ENCODE measurements around the gene KRT81.

DNA sequence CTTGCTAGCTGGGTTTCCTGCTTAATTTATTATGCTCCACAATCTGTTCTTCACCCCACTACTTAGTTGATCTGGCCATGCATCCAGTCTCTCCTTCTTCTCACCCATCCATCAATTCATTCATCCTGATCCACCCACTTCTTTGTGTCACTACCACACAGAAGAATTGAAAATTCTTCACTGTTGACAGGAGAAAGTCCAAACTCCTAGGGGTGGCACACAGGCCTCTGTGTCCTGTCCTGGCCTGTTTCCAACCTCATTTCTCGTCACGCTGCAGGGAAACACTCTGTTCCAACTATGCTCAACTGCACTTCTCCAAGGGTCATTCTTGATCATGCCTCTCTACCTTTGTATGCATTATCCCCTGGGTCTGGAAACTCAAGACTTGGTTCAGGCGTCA, 40.5 kb upstream of the KRT81 start:
- TF ChIP-seq POLR2A (IDR thresholded peaks at IDR 0.05; ENCODE audit: low read length) = no peak
- no peak for TF ChIP-seq GATA1 (IDR thresholded peaks at IDR 0.05; ENCODE audit: low read depth, low read length)

Data from erythroblast (primary cell).